HG03521 (cell line): ENCODE data around the gene MSI2.

Experiments used
- ATAC-seq: cut with Tn5 transposase; IDR thresholded peaks from one replicate; pipeline ENCODE4 v1.9.1; 2021; ENCODE audit warnings: mild to moderate bottlenecking, moderate library complexity; ENCODE audit not compliant: unreplicated experiment

The MSI2 gene

GRCh38 chr17:57666201-57666870, 410.0 kb downstream of the MSI2 start:
- ATAC-seq = no peak

- ATAC-seq = no peak
Measured at GRCh38 chr17:57666946-57667345, 410.6 kb downstream of the MSI2 start.

- ATAC-seq = no peak
Measured at GRCh38 chr17:57667461-57667923, 411.2 kb downstream of the MSI2 start.

- ATAC-seq = no peak
Measured at GRCh38 chr17:57668332-57668731, 412.0 kb downstream of the MSI2 start.

- ATAC-seq = no peak
Measured at GRCh38 chr17:57669671-57670529, 413.6 kb downstream of the MSI2 start.

GRCh38 chr17:57670769-57671569, 414.6 kb downstream of the MSI2 start:
- ATAC-seq = no peak

- no peak for ATAC-seq
Measured at GRCh38 chr17:57671667-57672632, 415.6 kb downstream of the MSI2 start.

- no peak for ATAC-seq
Measured at GRCh38 chr17:57672971-57673370, 416.6 kb downstream of the MSI2 start.

GRCh38 chr17:57674894-57675293, 418.6 kb downstream of the MSI2 start:
- ATAC-seq = no peak

- ATAC-seq = no peak
Measured at GRCh38 chr17:57675427-57676387, 419.4 kb downstream of the MSI2 start.

- no peak for ATAC-seq
Measured at GRCh38 chr17:57676543-57676942, 420.2 kb downstream of the MSI2 start.

GRCh38 chr17:57677301-57677700, 421.0 kb downstream of the MSI2 start:
- ATAC-seq = no peak

- ATAC-seq = no peak
Measured at GRCh38 chr17:57677858-57678257, 421.5 kb downstream of the MSI2 start.

GRCh38 chr17:57678393-57678792, 422.1 kb downstream of the MSI2 start:
- no peak for ATAC-seq

GRCh38 chr17:57679356-57679755, 423.0 kb downstream of the MSI2 start:
- ATAC-seq = no peak

- ATAC-seq = no peak
Measured at GRCh38 chr17:57679906-57680695, 423.8 kb downstream of the MSI2 start.

GRCh38 chr17:57682701-57683100, 426.4 kb downstream of the MSI2 start:
- no peak for ATAC-seq
